GM12892 (cell line): ENCODE data around the gene FAM168A.

Experiments used
- POLR2A ChIP-seq: IDR thresholded peaks from 2 replicates; pipeline ENCODE4 v1.6.1; 2011; ENCODE audit warnings: low read depth, low read length, control low read depth
- POLR2AphosphoS5 ChIP-seq: IDR thresholded peaks from 2 replicates; pipeline ENCODE4 v1.6.1; 2011; ENCODE audit warnings: low read depth, low read length, control low read depth
- TAF1 ChIP-seq: IDR thresholded peaks from 2 replicates; pipeline ENCODE4 v1.6.1; 2011; ENCODE audit warnings: low read depth, mild to moderate bottlenecking, control low read depth, low read length, borderline replicate concordance

GRCh38 chr11:73640592-73640991 lies 42.7 kb upstream of the FAM168A start:
- TF ChIP-seq POLR2AphosphoS5 (no peak), POLR2A (no peak), TAF1 (no peak)
